ENCODE data around the gene HNRNPAB.
A peak's percentile ranks its signal among the peaks of the same experiment; 100 is the strongest.
"Not testable (repeated sequence)": the region's sequence is repeated elsewhere in the genome, so short reads cannot be mapped to it uniquely, and the experiment has no call there.

Gene HNRNPAB

DNA sequence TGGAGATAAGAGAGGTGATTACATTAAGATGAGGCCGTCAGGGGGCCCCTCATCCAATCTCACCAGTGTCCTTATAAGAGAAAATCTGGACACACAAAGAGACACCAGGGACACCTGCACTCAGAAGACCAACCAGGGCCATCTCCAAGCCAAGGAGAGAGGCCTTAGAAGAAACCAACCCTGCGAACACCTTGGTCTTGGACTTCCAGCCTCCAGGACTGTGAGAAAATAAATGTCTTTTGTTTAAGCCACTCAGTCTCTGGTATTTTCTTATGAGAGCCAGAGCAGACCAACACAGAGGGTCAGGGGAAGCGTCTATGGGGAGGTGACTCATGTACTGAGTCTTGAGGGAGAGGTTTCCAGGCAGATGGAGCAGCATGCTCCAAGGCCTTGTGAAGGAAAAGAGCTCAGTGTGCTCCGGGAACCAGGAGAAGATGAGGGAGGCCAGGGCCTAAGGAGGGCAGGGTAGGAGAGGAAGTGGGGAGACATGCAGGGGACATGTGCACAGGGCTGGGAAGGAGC is 22.9 kb downstream of the HNRNPAB start:
- peak overlapping the region; percentile 37 for H3K27ac ChIP-seq (ENCODE audit: low read depth, low read length)
- H3K9ac ChIP-seq (ENCODE audit: low read length in 5 of 5) = no peak overlapping the region
- H3K9me3 ChIP-seq (ENCODE audit: control insufficient read depth in 5 of 5, low read length in 5 of 5) = no peaks in the 10 kb centered on the region
- H3K4me1 ChIP-seq (ENCODE audit: control insufficient read depth in 5 of 5, insufficient read depth in 5 of 5, low read length in 5 of 5) = peaks cover 8 to 48% (median 45%) of the 10 kb centered on the region in 5 donors
- H3K36me3 ChIP-seq (ENCODE audit: control insufficient read depth in 5 of 5, insufficient read depth in 5 of 5, low read length in 5 of 5) = peaks cover 3 to 84% (median 56%) of the 10 kb centered on the region in 5 donors
- H3K4me3 ChIP-seq (ENCODE audit: low read depth in 1 of 5, low read length in 5 of 5) = no peak overlapping the region
- H3K27me3 ChIP-seq (ENCODE audit: control insufficient read depth in 5 of 5, insufficient read depth in 4 of 5, low read length in 5 of 5) = no peaks in the 10 kb centered on the region

DNA sequence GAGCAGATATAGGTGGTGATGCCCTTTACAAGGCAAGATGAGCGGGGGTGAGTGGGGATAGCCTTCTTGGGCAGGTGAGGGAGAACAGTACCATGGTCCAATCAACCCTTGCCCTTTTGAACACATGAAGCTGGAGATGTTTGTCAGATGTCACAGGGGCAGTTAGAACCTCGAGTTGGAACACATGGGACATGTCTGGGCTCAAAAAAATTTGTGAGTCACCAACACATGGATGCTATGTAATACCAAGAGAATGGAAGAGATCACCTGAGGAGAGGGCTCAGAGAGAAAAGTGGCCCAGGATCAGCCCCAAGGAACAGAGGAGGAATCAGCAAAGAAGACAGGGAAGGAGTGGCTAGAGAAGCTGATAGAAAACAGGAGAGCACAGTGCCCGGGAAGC is 23.6 kb downstream of the HNRNPAB start:
- Histone ChIP-seq H3K36me3 (ENCODE audit: control insufficient read depth in 5 of 5, insufficient read depth in 5 of 5, low read length in 5 of 5) (peaks cover 3 to 77% (median 48%) of the 10 kb centered on the region in 5 donors), H3K27ac (ENCODE audit: low read depth, low read length) (peak overlapping the region; percentile 37), H3K4me1 (ENCODE audit: control insufficient read depth in 5 of 5, insufficient read depth in 5 of 5, low read length in 5 of 5) (peaks cover 8 to 52% (median 47%) of the 10 kb centered on the region in 5 donors), H3K4me3 (ENCODE audit: low read depth in 1 of 5, low read length in 5 of 5) (no peak overlapping the region), H3K9me3 (ENCODE audit: control insufficient read depth in 5 of 5, low read length in 5 of 5) (no peaks in the 10 kb centered on the region), H3K9ac (ENCODE audit: low read length in 5 of 5) (no peak overlapping the region), H3K27me3 (ENCODE audit: control insufficient read depth in 5 of 5, insufficient read depth in 4 of 5, low read length in 5 of 5) (no peaks in the 10 kb centered on the region)

DNA sequence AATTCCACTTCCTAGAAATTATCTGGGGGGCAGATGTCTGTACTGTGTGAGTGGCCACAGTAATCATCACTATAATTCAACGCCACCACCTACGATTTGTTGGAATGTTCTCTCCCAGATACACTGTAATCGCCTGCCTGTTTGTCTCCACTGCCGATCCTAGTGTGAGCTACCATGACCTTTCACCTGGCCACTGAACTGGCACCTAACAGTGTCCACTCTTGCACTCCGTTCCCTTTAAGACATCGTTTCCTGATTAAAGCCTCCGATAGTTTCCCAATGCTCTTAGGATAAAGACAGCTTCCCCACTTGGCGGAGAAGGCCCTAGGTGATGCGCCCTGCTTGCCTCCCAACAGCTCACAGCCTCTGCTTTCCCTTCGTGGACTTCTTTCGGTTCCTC is 24.3 kb downstream of the HNRNPAB start:
- H3K4me3 ChIP-seq (ENCODE audit: low read depth in 1 of 5, low read length in 5 of 5) = no peak overlapping the region
- peaks cover 3 to 70% (median 46%) of the 10 kb centered on the region in 5 donors for H3K36me3 ChIP-seq (ENCODE audit: control insufficient read depth in 5 of 5, insufficient read depth in 5 of 5, low read length in 5 of 5)
- peaks cover 10 to 58% (median 42%) of the 10 kb centered on the region in 5 donors for H3K4me1 ChIP-seq (ENCODE audit: control insufficient read depth in 5 of 5, insufficient read depth in 5 of 5, low read length in 5 of 5)
- H3K27me3 ChIP-seq (ENCODE audit: control insufficient read depth in 5 of 5, insufficient read depth in 4 of 5, low read length in 5 of 5) = no peaks in the 10 kb centered on the region
- H3K9me3 ChIP-seq (ENCODE audit: control insufficient read depth in 5 of 5, low read length in 5 of 5) = no peaks in the 10 kb centered on the region
- H3K27ac ChIP-seq (ENCODE audit: low read depth, low read length) = peak overlapping the region; percentile 37
- no peak overlapping the region for H3K9ac ChIP-seq (ENCODE audit: low read length in 5 of 5)

- H3K4me3 ChIP-seq (ENCODE audit: low read depth in 1 of 5, low read length in 5 of 5); H3K27me3 ChIP-seq (ENCODE audit: control insufficient read depth in 5 of 5, insufficient read depth in 4 of 5, low read length in 5 of 5); H3K9me3 ChIP-seq (ENCODE audit: control insufficient read depth in 5 of 5, low read length in 5 of 5); H3K27ac ChIP-seq (ENCODE audit: low read depth, low read length): not testable (repeated sequence)
- Histone ChIP-seq H3K4me1 (ENCODE audit: control insufficient read depth in 5 of 5, insufficient read depth in 5 of 5, low read length in 5 of 5) (peaks cover 10 to 55% (median 39%) of the 10 kb centered on the region in 5 donors), H3K36me3 (ENCODE audit: control insufficient read depth in 5 of 5, insufficient read depth in 5 of 5, low read length in 5 of 5) (peaks cover 3 to 65% (median 42%) of the 10 kb centered on the region in 5 donors), H3K9ac (ENCODE audit: low read length in 5 of 5) (peak overlapping the region in 1 of 5 donors; percentile 27)
These were observed 24.8 kb downstream of the HNRNPAB start for GRCh38 chr5:178229111-178229510.

DNA sequence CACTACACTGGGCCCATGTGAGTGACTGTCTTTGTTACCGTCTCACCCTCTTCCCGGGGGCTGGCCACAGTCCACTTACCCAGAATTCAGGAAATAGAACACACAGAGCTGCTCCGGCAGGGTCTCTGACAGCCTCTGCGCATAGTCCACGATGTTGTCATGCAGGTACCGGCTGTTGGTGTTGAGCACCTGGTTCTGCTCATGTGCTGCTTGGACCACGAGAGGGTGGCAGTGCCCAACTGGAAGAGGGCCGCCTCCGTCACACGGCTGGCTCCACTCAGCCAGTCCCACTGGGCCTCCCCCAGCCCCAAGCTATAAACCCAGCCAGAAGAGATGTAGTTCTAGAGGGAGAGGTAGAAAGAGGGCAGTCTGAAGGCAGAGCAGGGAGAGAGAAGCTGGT is 25.5 kb downstream of the HNRNPAB start:
- peak overlapping the region in 2 of 5 donors; percentile 12 to 28 for H3K4me3 ChIP-seq (ENCODE audit: low read depth in 1 of 5, low read length in 5 of 5)
- H3K9me3 ChIP-seq (ENCODE audit: control insufficient read depth in 5 of 5, low read length in 5 of 5) = no peaks in the 10 kb centered on the region
- peak overlapping the region in 4 of 5 donors; percentile 8 to 93 (median 70) for H3K9ac ChIP-seq (ENCODE audit: low read length in 5 of 5)
- H3K27ac ChIP-seq (ENCODE audit: low read depth, low read length) = peak overlapping the region; percentile 39
- peaks cover 3 to 58% (median 36%) of the 10 kb centered on the region in 5 donors for H3K36me3 ChIP-seq (ENCODE audit: control insufficient read depth in 5 of 5, insufficient read depth in 5 of 5, low read length in 5 of 5)
- H3K4me1 ChIP-seq (ENCODE audit: control insufficient read depth in 5 of 5, insufficient read depth in 5 of 5, low read length in 5 of 5) = peaks cover 10 to 61% (median 38%) of the 10 kb centered on the region in 5 donors
- H3K27me3 ChIP-seq (ENCODE audit: control insufficient read depth in 5 of 5, insufficient read depth in 4 of 5, low read length in 5 of 5) = no peaks in the 10 kb centered on the region

DNA sequence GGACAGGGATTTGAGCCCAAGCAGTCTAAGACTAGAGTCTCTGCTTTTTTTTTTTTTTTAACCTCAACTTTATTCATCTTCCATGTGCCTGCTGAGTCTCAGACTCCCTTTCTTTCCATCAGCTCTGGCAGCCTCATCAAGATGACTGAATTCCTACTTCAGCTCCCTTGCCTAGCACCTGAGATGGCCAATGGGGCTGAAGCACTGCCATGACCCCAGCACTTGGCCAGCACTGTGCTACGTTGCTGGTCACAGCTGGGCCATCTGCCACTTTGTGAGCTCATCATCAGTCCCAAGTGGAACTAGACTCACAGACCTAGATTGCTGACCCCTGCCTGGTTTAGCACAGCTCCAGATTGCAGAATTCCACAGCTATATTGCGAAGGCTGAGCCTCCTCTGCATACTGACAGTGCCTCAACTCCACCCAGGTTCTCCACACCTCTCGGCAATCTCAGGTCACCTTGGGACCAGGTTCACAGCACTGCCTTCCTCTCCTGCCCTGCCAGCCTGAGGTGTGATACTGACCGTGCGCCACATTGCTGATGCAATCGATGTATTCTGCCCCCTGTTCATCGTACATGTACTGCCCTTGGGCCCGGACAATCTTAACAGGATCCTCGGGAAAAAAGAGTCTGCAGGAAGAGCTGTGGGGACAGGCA is 26.7 kb downstream of the HNRNPAB start:
- H3K36me3 ChIP-seq (ENCODE audit: control insufficient read depth in 5 of 5, insufficient read depth in 5 of 5, low read length in 5 of 5) = peaks cover 3 to 47% (median 31%) of the 10 kb centered on the region in 5 donors
- H3K27me3 ChIP-seq (ENCODE audit: control insufficient read depth in 5 of 5, insufficient read depth in 4 of 5, low read length in 5 of 5) = no peaks in the 10 kb centered on the region
- peak overlapping the region; percentile 87 to 95 (median 92) for H3K9ac ChIP-seq (ENCODE audit: low read length in 5 of 5)
- peak overlapping the region; percentile 91 for H3K27ac ChIP-seq (ENCODE audit: low read depth, low read length)
- H3K4me1 ChIP-seq (ENCODE audit: control insufficient read depth in 5 of 5, insufficient read depth in 5 of 5, low read length in 5 of 5) = peaks cover 10 to 70% (median 45%) of the 10 kb centered on the region in 5 donors
- no peaks in the 10 kb centered on the region for H3K9me3 ChIP-seq (ENCODE audit: control insufficient read depth in 5 of 5, low read length in 5 of 5)
- H3K4me3 ChIP-seq (ENCODE audit: low read depth in 1 of 5, low read length in 5 of 5) = peak overlapping the region; percentile 83 to 87 (median 84)

GRCh38 chr5:178231539-178232123 is 27.3 kb downstream of the HNRNPAB start:
- peaks cover 10 to 76% (median 52%) of the 10 kb centered on the region in 5 donors for H3K4me1 ChIP-seq (ENCODE audit: control insufficient read depth in 5 of 5, insufficient read depth in 5 of 5, low read length in 5 of 5)
- H3K27me3 ChIP-seq (ENCODE audit: control insufficient read depth in 5 of 5, insufficient read depth in 4 of 5, low read length in 5 of 5) = no peaks in the 10 kb centered on the region
- H3K9ac ChIP-seq (ENCODE audit: low read length in 5 of 5) = peak overlapping the region; percentile 87 to 95 (median 92)
- H3K9me3 ChIP-seq (ENCODE audit: control insufficient read depth in 5 of 5, low read length in 5 of 5) = no peaks in the 10 kb centered on the region
- peak overlapping the region; percentile 91 for H3K27ac ChIP-seq (ENCODE audit: low read depth, low read length)
- peaks cover 3 to 43% (median 29%) of the 10 kb centered on the region in 5 donors for H3K36me3 ChIP-seq (ENCODE audit: control insufficient read depth in 5 of 5, insufficient read depth in 5 of 5, low read length in 5 of 5)
- H3K4me3 ChIP-seq (ENCODE audit: low read depth in 1 of 5, low read length in 5 of 5) = peak overlapping the region; percentile 83 to 87 (median 84)

DNA sequence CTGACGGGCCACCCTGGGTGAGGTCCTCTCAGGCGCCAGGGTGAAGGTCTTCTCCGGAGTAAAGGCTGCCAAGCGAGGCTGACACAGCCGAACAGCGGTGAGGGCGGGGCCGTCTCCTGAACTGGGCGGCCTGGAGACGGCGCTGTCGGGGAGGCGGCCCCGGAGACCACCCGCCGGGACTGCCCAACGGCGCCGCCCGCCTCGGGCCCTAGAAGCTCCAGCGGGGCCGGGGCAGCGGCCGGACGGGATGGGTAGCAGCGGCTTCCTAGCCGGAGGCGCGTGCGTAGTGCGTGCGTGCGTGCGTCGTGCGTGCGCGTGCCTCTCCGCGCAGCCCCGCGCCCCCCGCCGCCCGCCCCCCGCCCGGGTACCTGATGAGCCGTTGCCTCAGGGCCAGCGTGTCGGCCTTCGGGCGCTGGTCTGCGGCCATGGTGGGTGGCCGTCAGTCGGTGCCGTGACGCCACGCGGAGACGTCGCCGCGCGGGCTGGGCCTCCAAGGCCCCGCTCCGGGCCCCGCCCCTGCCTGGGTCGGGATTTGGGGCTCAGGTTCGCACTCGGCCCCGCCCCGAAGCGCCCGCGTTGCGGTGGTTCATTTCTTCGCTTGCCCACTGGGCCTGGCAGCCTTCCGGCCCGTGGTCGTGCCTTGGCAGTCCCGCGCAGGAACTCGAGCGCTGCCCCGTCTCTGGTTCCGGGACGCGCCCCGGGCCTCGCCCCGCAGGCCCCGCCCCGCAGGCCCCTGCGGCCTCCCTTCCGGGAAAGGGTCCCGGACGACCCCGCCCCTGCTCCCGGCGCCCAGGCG is 28.0 kb downstream of the HNRNPAB start, which contains the start of gene PHYKPL:
Gene PHYKPL, minus strand, starts transcription at position 679 of the 796 bp plus-strand sequence. Its CDS starts 252 bp downstream, at position 427.
- peak within 1 kb of the TSS; percentile 83 to 87 (median 84) for H3K4me3 ChIP-seq (ENCODE audit: low read depth in 1 of 5, low read length in 5 of 5)
- H3K27ac ChIP-seq (ENCODE audit: low read depth, low read length) = peak within 1 kb of the TSS; percentile 91
- H3K9me3 ChIP-seq (ENCODE audit: control insufficient read depth in 5 of 5, low read length in 5 of 5) = no peaks in the 10 kb centered on the region
- H3K4me1 ChIP-seq (ENCODE audit: control insufficient read depth in 5 of 5, insufficient read depth in 5 of 5, low read length in 5 of 5) = peaks cover 10 to 83% (median 56%) of the 10 kb centered on the region in 5 donors
- H3K27me3 ChIP-seq (ENCODE audit: control insufficient read depth in 5 of 5, insufficient read depth in 4 of 5, low read length in 5 of 5) = no peaks in the 10 kb centered on the region
- H3K36me3 ChIP-seq (ENCODE audit: control insufficient read depth in 5 of 5, insufficient read depth in 5 of 5, low read length in 5 of 5) = peaks cover 3 to 37% (median 25%) of the 10 kb centered on the region in 5 donors
- peak within 1 kb of the TSS; percentile 87 to 95 (median 92) for H3K9ac ChIP-seq (ENCODE audit: low read length in 5 of 5)

DNA sequence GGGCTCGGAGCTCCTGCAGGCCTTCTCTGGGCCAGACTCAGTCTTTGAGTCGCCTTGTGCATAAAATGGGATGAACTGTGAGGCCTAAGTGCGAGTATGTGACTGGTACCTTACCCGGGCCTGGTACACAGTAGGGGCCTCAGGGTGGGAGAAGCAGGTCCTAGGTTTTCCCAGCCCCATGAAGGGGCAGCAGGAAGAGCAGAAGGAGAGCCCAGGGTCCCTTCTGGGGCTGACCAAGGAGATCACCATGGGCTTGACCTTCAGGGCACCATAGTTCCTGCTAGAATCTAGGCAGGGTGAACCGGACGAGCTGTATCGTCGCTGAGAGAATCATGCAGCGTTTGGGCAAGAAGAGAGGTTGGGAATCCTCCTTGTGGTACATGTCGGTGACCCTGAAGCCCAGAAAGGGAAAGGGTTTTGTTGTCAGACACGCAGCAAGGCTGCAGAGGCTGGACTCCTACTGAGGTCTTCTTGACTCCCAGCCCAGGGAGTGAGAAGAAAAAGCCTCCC is 28.6 kb downstream of the HNRNPAB start:
- Histone ChIP-seq H3K27me3 (ENCODE audit: control insufficient read depth in 5 of 5, insufficient read depth in 4 of 5, low read length in 5 of 5) (no peaks in the 10 kb centered on the region), H3K36me3 (ENCODE audit: control insufficient read depth in 5 of 5, insufficient read depth in 5 of 5, low read length in 5 of 5) (peaks cover 3 to 30% (median 19%) of the 10 kb centered on the region in 5 donors), H3K9me3 (ENCODE audit: control insufficient read depth in 5 of 5, low read length in 5 of 5) (no peaks in the 10 kb centered on the region), H3K4me1 (ENCODE audit: control insufficient read depth in 5 of 5, insufficient read depth in 5 of 5, low read length in 5 of 5) (peaks cover 10 to 90% (median 63%) of the 10 kb centered on the region in 5 donors), H3K27ac (ENCODE audit: low read depth, low read length) (peak overlapping the region; percentile 91), H3K9ac (ENCODE audit: low read length in 5 of 5) (peak overlapping the region; percentile 48 to 95 (median 84)), H3K4me3 (ENCODE audit: low read depth in 1 of 5, low read length in 5 of 5) (peak overlapping the region in 4 of 5 donors; percentile 52 to 85 (median 84))
